HEK293T (cell line): ENCODE data around the gene ETV6.

Experiments used
- BHLHE40 ChIP-seq: fragments of 450-650 bp; IDR thresholded peaks from 2 replicates; pipeline ENCODE4 v1.6.1; 2016; ENCODE audit warnings: mild to moderate bottlenecking, moderate library complexity, borderline replicate concordance
- ELF4 ChIP-seq: fragments of 450-650 bp; IDR thresholded peaks from 2 replicates; pipeline ENCODE4 v1.6.1; 2017; ENCODE audit warnings: antibody characterized with exemption
- FOXA1 ChIP-seq: fragments of 450-650 bp; IDR thresholded peaks from 2 replicates; pipeline ENCODE4 v1.6.1; 2016; ENCODE audit warnings: mild to moderate bottlenecking
- FOXK2 ChIP-seq: fragments of 450-650 bp; IDR thresholded peaks from 2 replicates; pipeline ENCODE4 v1.6.1; 2016; ENCODE audit warnings: mild to moderate bottlenecking
- SP1 ChIP-seq: fragments of 450-650 bp; IDR thresholded peaks from 2 replicates; pipeline ENCODE4 v1.6.1; 2017

DNA sequence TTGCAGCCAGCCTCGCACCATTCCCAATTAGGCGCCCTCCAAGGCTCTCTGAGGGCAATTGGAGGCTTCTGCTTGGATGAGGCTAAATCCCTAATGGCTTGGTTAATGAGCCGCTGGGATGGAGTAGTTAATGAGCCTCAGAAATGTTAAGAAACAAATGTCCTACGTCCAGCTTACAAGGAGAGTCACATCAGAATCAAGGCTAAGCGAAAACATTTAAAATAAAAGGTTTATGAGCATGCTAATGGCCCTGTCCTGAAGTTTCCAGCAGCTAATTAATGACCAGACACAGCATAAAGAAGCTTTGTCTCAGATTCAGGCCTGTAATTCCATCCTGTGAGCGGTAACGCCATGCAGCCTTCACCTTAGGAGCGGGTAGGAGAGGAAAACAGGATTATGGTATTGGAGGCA is 220.6 kb downstream of the ETV6 start:
- no peak for TF ChIP-seq BHLHE40
- TF ChIP-seq FOXA1, result no peak
- TF ChIP-seq ELF4, result no peak
- TF ChIP-seq SP1, result no peak
- TF ChIP-seq FOXK2, result no peak
